Measurements from ENCODE around the gene GZF1.

The GZF1 gene

DNA sequence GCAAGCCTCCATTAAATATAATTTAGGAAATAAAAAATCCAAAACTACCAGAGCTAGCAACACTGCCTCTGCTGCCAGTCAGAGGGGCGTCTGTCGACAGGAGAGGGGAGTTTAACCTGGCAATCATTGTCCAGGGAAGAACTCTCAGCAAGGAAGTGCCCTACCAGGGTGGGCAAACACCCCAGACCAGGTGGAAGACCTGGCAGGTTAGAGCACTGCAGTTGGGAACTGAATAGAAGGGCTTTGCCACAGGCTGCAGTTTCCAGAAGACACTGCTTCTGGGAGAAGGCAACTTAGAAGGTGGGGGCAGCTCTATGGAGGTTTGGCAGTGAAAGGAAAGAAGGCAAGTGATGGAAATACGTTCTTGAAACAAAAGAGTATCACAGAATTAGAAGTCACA, 47.8 kb downstream of the GZF1 start:
- DNase-seq (ENCODE audit: low read depth): no peak

DNA sequence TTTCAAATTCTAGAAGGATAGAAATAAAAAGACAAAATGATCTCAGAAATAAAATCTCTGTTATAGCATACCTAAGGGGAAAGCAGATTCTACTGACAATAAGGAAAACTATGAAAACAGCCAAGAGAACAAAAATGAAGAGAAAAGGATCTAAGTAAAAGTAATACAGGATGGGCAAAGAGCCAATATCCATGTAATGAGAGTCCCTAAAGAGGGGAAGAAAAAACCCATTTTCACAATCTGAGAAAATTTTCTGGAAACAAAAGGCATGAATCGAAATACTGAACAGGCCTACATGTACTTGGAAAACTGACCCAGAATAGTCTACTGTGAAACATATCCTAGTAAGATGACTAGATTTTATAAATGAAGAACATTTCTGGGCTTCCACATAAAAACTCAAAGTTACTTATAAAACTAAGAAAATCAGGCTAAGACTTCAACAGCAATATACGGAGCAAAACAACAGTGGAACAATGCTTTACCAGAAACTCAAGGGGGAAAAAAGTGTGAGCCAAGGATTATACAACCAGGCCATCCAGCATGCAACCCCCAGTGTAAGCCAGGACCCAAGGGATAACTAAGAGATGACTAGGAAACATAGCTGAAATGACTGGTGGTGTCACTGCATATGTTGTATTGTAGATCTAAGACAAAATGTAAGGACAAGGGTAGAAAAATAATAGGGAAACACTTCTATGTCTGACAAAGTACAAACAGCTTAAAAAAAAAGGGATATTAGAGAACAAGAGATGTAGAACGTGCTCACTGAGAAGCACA, 49.1 kb downstream of the GZF1 start:
- DNase-seq (ENCODE audit: low read depth): no peak

DNA sequence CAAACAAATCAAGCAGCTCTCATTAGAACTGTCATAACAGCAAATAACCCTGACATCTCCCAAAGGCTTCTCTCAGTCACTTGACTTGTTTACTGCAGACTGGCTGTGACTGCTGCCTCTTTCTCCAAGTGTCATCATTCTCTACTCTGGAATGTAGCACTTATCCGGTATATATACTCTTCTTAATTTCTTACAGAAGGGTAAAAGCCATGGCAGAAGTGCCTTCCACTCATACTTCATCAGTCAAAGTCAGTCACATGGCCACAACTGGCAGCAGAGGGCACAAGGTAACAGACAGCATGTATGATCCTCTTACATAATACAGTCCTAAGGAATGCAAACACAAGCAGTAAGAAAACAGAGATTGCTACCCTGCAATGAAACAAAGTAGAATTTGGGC, 50.0 kb downstream of the GZF1 start:
- DNase-seq (ENCODE audit: low read depth): no peak

DNA sequence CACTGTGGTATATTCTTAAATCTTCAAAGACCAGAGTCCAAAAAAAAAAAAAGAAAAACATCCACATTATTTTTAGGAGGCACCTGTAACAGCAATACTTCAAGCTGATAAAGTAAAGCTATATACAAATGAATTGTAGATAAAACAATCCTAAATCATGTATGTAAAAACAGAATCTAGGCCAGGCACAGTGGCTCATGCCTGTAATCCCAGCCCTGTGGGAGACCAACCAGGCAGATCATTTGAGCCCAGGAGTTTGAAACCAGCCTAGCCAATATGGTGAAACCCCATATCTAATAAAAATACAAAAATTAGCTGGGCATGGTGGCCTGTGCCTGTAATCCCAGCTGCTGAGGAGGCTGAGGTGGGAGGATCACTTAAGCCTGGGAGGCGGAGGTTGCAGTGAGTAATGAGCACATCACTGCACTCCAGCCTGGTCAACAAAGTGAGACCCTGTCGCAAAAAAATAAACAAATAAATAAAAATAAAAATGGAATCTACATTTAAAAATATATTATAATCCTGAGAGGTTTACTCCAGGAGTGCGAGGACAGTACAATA, 52.0 kb downstream of the GZF1 start:
- no peak for DNase-seq (ENCODE audit: low read depth)

DNA sequence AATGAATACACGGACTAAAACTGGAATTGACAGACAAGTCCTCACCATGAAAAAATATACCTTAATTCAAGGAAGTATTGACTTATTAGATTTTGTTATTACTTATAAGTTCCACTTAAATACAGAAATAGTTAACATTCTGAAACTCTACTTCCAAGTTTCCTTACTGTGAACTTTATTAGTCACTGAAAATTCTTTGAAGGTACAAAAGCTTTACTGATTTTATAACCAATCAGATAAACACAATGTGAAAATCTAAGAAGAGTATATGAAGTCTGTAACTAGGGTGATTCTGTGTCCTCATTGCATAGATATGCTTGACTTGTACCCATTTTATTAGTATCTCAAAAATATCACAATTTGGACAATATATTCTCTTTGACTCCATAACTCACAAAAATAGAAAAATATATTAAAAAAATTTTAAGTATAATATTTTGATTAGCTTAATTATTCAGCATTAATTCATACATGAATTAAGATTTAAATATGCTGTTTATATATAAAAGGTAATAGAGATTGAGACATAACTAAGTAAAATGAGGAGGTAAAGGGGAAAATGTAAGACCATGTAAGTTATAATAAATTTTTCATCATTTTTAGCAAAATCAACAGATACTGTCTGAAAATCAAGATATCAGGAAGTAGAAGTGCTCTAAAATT, 52.7 kb downstream of the GZF1 start:
- no peak for DNase-seq (ENCODE audit: low read depth)

DNA sequence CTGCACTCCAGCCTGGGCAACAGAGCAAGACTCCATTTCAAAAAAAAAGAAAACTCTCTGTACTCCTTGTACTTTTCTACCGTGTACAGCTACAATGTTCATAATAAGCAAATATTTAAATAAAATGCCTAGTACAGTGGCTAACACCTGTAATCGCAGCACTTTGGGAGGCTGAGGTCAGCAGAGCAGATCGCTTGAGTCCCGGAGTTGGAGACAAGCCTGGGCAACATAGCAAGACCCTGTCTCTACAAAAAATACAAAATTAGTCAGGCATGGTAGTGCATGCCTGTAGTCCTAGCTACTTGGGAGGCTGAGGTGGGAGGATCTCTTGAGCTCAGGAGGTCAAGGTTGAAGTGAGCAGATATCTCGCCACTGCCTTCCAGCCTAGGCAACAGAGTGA, 53.6 kb downstream of the GZF1 start:
- no peak for DNase-seq (ENCODE audit: low read depth)

DNA sequence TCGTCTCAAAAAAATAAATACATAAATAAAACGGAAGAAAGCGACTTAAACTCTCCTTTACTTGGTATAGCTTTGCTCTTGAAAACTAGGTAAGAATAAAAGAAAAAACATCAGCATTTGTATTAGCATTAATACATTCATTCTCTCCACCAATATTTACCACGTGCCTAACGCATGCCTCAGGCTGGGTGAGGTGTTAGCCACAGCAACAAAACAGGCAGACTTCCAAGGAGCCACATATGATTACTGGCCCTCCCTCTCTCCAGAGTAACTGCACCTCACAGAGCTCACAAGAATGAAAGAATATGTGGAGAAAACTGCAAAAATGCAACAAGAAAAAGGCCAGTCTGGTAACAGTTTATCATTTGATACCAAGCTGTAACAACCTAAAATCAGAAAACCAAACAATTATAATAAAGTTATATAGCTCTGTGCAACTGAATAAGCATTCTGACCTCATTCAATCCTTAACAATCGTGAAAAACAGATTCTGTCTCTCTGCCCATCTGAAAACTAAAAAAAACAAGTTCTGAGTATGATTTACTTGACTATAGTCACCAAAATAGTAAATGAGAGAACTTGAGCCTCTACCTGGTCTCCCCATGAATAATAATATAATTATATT, 54.1 kb downstream of the GZF1 start:
- DNase-seq (ENCODE audit: low read depth): no peak

DNA sequence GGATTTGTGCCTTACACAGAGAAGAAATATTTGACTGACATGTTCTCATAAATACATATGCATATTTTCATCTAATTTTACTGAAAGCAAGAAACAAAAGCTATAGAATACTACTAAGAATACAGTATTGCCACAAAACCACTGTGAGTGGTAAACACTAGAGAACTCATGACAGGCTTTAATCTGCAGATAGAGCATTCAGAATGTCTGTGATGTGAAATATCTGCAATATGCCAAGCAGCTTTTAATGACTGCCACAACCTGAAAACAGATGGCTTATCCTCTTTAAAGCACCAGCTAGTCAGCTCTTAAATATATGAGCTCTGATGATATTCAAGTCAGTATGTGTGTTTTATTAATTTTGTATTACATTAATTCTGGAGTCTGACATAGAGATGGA, 55.9 kb downstream of the GZF1 start:
- no peak for DNase-seq (ENCODE audit: low read depth)

DNA sequence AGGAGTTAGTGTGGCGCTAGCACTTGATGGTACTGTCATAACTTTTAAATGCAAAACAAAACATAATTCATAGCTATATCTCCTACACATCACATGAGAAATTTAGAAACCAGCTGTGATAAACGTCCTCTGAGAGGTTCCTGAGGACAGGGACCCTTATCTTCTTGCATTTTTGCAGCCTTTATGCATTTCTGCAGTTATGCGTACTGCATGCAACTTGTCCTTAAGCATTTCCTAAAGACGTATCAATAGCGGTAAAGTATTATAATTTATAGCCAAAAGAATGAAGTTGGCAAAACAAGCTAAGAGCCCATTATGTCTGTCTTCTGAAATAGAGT, 57.6 kb downstream of the GZF1 start:
- no peak for DNase-seq (ENCODE audit: low read depth)

DNA sequence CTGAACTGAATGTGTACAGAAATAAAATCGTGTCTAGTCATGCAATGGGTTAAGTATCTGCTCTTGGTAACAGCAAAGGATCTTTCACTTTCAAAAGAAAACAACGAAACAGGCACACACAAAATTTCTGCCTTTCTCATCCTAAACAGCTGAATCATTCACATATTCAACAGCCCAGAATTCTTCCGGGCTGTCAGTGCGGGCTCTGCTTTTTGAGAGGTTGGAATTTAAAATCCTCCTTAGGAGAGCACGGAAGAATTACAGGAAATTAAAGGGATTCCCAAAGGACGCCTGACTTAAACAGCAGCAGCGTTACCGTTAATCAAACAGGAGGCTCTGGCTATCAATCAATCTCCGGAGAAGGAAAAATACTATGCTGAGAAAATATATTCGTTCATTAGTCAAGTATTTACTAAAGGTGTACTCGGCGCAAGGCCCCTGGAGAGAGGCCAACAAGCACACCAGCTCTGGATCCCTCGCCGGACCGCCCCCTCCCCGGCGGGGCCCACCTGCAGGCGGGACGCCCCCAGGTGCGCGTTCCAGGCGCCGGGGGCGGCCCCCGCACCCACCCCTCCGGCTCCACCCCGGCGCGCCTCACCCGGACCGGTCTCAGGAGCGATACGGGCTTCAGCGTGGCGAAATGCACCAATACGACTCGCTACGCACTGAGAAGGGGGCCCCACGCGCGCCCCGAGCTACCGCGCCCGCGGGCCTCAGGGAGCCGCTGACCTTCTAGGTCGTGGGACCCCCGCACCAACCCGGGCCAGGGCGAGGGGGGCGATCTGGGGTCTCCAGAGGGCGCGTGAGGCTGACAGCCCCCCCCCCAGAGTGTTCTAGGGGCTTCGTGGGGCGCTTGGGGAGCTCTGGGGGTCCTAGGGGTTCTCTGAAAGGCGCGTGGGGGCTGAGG, 58.3 kb downstream of the GZF1 start:
- DNase-seq (ENCODE audit: low read depth): peak; percentile 38

DNA sequence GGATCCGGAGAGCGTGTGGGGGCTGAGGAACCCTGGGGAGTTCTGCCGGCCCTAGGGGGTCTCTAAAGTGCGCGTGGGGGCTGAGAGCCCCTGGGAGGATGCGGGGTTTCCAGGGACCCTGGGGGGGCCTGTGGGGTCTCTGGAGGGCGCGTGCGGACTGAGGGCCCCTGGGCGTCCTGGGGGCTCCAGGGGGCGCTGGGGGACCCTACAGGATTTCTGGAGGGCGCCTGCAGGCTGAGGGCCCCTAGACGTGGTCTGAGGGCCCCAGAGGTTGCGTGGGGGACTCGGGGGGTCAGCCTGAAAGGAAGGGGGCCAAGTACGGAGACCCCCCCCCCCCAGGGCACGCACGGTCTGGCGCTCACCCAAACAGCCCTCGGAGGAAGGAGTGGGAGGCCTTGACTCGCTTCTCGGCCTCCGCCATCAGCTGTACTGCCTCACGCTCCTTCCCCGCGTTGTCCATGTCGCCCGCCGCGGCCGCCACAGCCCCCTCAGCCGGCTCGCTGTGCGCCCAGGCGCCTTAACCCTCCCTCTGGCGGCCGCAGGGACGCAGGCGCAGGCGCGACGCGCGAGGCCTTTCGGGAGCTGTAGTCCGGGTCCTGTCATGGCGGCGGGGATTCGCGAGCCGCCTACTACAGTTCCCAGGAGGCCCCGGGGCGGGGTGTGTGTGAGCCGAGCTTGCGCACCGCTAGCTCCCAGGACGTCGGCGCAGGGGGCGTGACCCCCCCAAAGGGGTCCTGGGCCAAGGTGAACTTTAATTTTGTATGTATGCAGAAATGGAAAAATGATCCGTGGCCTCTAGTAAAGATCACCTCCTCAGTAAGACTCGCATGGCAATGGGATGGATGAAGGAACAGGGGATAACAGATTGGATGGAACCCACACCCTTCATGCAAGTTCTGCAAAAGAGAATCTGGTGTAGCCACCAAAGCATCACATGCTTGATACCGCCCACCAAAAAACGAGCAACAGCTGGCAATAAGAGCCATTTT, 59.3 kb downstream of the GZF1 start, which contains the start of gene NAPB:
Gene NAPB, minus strand, starts transcription at position 546 of the 989 bp plus-strand sequence. Its CDS starts 86 bp downstream, at position 460.
- DNase-seq (ENCODE audit: low read depth): peak; percentile 44

Measured in non-pigmented ciliary epithelial cell (primary cell).